Loucy (cell line): Measurements from ENCODE around the gene BLID.

Experiments
- CTCF ChIP-seq: fragments of 200-600 bp; sonication (generic); conservative IDR thresholded peaks from 2 replicates; pipeline ENCODE4 v1.5.1; 2014; ENCODE audit warnings: mild to moderate bottlenecking, antibody characterized with exemption, low read length
- EZH2phosphoT487 ChIP-seq: fragments of 200-600 bp; IDR thresholded peaks from 2 replicates; pipeline ENCODE4 v1.6.1; 2018; ENCODE audit warnings: antibody characterized with exemption, mild to moderate bottlenecking, moderate library complexity, borderline replicate concordance

GRCh38 chr11:122099374-122100036 lies 16.5 kb downstream of the BLID start:
- TF ChIP-seq CTCF (no peak), EZH2phosphoT487 (no peak)
